Osteocyte (in vitro differentiated cells): ENCODE measurements around the gene PTTG1IP. TPM values are rescaled to one million over a fixed set of nuclear protein-coding genes. Genes with fewer than 3 reads are reported as not detected.

ENCODE experiments used
- DNase-seq: peaks from one replicate; pipeline ENCODE4 v3.0.0; 2021; ENCODE audit warnings: mixed read lengths; ENCODE audit not compliant: unreplicated experiment; ENCODE audit errors: extremely low spot score
- H3K27ac Mint-ChIP-seq: one replicate; pipeline ENCODE4 v1.8.0; 2021; ENCODE audit warnings: mild to moderate bottlenecking, mixed read lengths; ENCODE audit not compliant: unreplicated experiment
- H3K27me3 Mint-ChIP-seq: one replicate; pipeline ENCODE4 v1.8.0; 2021; ENCODE audit warnings: mixed read lengths; ENCODE audit not compliant: unreplicated experiment
- H3K36me3 Mint-ChIP-seq: one replicate; pipeline ENCODE4 v1.8.0; 2021; ENCODE audit warnings: mixed read lengths; ENCODE audit not compliant: unreplicated experiment
- H3K4me1 Mint-ChIP-seq: one replicate; pipeline ENCODE4 v1.8.0; 2021; ENCODE audit warnings: mixed read lengths; ENCODE audit not compliant: unreplicated experiment
- H3K4me3 Mint-ChIP-seq: one replicate; pipeline ENCODE4 v1.8.0; 2021; ENCODE audit warnings: mild to moderate bottlenecking, moderate library complexity, mixed read lengths; ENCODE audit not compliant: unreplicated experiment
- H3K9me3 Mint-ChIP-seq: one replicate; pipeline ENCODE4 v1.8.0; 2021; ENCODE audit warnings: mixed read lengths; ENCODE audit not compliant: unreplicated experiment
- CTCF ChIP-seq: fragments of 200-600 bp; sonication (generic); IDR thresholded peaks from 2 replicates; pipeline ENCODE4 v1.5.0; 2021; ENCODE audit warnings: antibody characterized with exemption, mild to moderate bottlenecking, moderate library complexity
- total RNA-seq: library from RNA; stranded (reverse); gene quantifications from 2 replicates; pipeline ENCODE4 v1.2.1, GENCODE V29; 2021

Gene PTTG1IP
- total RNA-seq, 1 donor from 2014 or later: 318 TPM

- H3K4me1 Mint-ChIP-seq: peaks cover 3% of the 10 kb centered on the region
- no peak for TF ChIP-seq CTCF
- H3K36me3 Mint-ChIP-seq: no peaks in the 10 kb centered on the region
- H3K27ac Mint-ChIP-seq: no peak overlapping the region
- peaks cover 2% of the 10 kb centered on the region for H3K27me3 Mint-ChIP-seq
- DNase-seq: no peak
- H3K4me3 Mint-ChIP-seq: no peak overlapping the region
- H3K9me3 Mint-ChIP-seq: no peaks in the 10 kb centered on the region
These were observed 12.9 kb upstream of the PTTG1IP start for GRCh38 chr21:44886113-44887075.

GRCh38 chr21:44885615-44886014, 12.1 kb upstream of the PTTG1IP start:
- H3K27ac Mint-ChIP-seq: no peak overlapping the region
- TF ChIP-seq CTCF: no peak
- no peak for DNase-seq
- peaks cover 2% of the 10 kb centered on the region for H3K27me3 Mint-ChIP-seq
- peaks cover 10% of the 10 kb centered on the region for H3K4me1 Mint-ChIP-seq
- H3K9me3 Mint-ChIP-seq: no peaks in the 10 kb centered on the region
- no peak overlapping the region for H3K4me3 Mint-ChIP-seq
- H3K36me3 Mint-ChIP-seq: no peaks in the 10 kb centered on the region

GRCh38 chr21:44884097-44884496, 10.6 kb upstream of the PTTG1IP start:
- H3K27ac Mint-ChIP-seq: no peak overlapping the region
- H3K9me3 Mint-ChIP-seq: no peaks in the 10 kb centered on the region
- H3K27me3 Mint-ChIP-seq: no peaks in the 10 kb centered on the region
- H3K4me1 Mint-ChIP-seq: peaks cover 14% of the 10 kb centered on the region
- H3K4me3 Mint-ChIP-seq: no peak overlapping the region
- TF ChIP-seq CTCF: no peak
- DNase-seq: no peak
- no peaks in the 10 kb centered on the region for H3K36me3 Mint-ChIP-seq

- no peak for TF ChIP-seq CTCF
- Mint-ChIP-seq H3K4me3 (no peak overlapping the region), H3K27me3 (no peaks in the 10 kb centered on the region), H3K36me3 (no peaks in the 10 kb centered on the region), H3K27ac (no peak overlapping the region), H3K4me1 (peaks cover 14% of the 10 kb centered on the region), H3K9me3 (no peaks in the 10 kb centered on the region)
- DNase-seq: no peak
These were observed 9.8 kb upstream of the PTTG1IP start for GRCh38 chr21:44883250-44883649.

GRCh38 chr21:44881198-44881872, 7.8 kb upstream of the PTTG1IP start:
- no peak for DNase-seq
- H3K4me3 Mint-ChIP-seq: no peak overlapping the region

More at GRCh38 chr21:44881198-44881872, 7.8 kb upstream of the PTTG1IP start:
- no peaks in the 10 kb centered on the region for H3K9me3 Mint-ChIP-seq
- H3K27me3 Mint-ChIP-seq: no peaks in the 10 kb centered on the region
- peak overlapping the region; percentile 8 for H3K27ac Mint-ChIP-seq
- no peak for TF ChIP-seq CTCF
- no peaks in the 10 kb centered on the region for H3K36me3 Mint-ChIP-seq
- H3K4me1 Mint-ChIP-seq: peaks cover 14% of the 10 kb centered on the region
